Measurements from ENCODE around the gene TLE1.
A peak's percentile ranks its signal among the peaks of the same experiment; 100 is the strongest.
"Not testable (repeated sequence)": the region's sequence is repeated elsewhere in the genome, so short reads cannot be mapped to it uniquely, and the experiment has no call there.

The TLE1 gene

DNA sequence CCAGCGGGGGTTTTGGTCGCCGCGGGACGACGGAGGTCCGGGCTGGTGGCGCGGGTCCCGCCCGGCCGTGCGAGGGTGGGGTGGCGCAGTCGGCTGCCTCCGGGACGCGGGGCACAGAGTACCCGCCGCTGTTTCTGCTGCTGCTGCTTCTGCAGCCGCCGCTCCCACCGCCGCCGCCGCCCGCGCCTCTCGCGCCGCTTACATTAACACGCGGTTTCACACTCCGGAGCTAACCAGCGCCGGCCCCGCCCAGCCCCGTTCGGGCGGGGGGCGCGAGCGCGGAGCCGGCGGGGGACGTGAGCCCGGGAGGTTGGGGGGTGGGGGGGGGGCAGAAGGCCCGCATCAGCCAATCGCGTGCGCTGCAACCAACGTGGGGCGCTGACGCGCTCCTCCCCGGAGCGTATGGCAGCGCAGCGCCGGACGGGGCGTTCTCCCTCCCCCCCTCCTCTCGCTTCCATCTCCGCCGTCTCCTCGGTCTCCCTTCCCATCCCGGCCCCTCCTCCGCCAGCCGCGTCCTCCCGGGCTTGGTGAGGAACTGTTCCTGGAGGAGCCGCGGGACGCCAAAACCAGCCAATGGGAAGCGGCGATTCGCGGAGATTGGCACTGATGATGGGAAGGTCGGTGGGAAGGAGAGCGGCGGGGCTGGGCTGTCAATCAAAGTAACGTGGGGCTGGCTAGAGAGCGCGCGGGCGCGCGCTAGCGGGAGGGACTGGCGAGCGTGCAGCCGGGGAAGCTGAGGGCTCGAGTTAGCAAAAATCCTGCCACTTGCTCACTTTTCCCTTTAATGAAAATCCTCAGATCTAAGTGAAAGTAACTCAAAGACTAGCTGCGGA lies at the start of gene TLE1:
Gene TLE1 (minus strand): TSS at position 205 of the 833 bp plus-strand sequence. CDS start 1,307 bp downstream, outside the sequence.
- peak; percentile 84 for DNase-seq

DNA sequence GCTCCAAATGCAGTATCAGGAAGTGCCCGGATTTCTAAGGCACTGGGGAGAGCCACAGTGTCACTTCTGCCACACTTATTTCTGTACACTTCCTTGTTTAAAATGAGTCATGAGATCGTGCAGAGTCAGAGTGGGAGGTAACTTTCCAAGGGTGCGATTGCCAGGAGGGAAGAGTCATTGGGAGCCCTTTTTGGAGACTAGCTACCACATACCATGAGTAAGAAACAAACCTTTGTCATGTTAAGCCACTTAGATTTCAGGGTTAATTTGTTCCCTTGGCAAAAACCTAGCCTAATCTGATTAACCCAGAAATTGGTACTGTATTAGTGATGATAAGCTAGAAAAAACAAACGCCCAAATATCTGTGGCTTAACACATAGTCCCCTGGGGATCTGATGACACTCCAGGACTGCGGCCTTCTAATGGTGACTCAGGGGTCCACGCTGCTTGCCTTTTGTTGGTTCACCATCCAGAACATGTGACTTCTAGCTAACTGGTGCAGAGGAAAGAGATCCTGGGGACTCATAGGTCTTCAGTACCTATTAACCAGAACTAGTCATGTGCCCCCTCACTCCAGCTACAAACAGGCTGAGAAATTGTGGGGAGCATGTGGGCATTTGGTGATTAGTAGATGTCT lies 48.6 kb upstream of the TLE1 start:
- no peak for DNase-seq

DNA sequence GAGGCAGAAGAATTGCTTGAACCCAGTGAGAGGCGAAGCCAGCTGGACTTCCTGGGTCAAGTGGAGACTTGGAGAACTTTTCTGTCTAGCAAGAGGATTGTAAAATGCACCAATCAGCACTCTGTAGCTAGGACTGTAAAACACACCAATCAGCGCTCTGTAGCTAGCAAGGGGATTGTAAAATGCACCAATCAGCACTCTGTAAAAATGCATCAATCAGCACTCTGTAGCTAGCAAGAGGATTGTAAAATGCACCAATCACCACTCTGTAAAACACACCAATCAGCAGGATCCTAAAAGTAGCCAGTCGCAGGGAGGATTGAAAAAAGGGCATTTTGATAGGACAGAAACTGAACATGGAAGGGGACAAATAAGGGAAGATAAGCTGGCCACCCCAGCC lies 41.2 kb upstream of the TLE1 start:
- DNase-seq: not testable (repeated sequence)

DNA sequence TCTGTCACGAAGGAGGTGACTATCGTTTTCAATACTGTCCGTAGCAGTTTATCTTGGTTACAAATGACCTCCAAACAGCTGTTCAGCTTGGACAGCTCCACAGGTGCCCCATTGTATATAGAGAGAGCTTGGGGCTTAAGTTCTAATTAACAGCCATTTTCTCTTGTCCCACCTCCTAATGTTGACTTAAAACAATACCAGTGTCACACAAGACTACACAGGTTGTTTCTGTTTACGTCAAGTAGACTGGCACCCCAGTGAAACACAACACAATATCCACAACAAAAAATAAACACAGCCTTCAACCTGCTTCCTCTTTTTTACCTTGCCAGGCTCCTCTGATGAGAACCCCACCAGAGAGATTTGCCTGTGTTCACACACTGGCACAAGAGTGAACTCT lies 39.8 kb upstream of the TLE1 start:
- DNase-seq: no peak

DNA sequence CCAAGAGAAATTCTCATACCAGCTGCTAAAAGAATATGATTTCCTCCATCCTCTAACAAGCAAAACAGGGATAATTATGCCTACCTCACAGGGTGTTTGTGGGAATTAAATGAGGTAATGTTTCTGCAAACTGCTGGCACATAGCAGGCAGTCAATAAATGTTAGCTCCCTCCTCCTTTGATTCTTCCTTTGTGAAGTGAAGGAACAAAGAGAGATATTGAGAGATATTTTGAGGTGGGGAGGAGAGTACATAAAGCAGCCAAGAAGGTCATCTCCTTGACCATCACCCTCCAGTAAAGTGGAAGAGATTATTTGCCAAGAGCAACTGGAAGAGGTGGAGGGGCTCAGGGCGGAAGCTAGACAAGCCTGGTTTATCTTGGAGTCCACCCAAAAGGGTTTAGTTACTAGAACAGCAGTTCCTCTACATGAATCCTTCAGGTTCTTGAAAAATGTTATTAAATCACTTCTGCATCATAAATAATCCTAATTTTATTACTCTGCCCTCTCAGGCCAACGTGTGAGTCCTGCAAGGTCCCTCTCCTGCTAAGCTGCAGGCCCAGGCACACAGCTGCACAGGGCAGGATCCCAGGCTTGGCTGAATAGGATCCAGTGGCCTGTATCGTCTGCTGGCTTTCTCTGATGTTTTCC lies 35.0 kb upstream of the TLE1 start:
- no peak for DNase-seq

DNA sequence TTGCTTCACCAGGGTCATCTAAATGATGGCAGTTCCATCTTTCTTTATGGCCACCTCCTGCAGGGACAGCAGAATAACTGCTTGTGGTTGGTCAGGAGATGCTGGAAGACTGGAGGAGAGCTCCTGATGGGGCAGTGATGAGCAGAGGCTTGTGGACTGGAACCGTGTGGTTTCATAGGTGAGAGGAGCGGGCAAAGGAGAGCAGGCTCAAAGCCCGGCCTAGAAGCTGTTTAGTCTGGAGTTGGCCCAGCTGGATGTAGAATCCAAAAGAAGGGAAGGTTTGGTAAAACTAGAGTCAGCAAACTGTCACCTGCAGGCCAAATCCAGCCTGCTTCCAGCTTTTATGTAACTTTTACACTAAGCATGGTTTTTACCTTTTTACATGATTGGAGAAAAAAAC lies 32.9 kb upstream of the TLE1 start:
- no peak for DNase-seq

DNA sequence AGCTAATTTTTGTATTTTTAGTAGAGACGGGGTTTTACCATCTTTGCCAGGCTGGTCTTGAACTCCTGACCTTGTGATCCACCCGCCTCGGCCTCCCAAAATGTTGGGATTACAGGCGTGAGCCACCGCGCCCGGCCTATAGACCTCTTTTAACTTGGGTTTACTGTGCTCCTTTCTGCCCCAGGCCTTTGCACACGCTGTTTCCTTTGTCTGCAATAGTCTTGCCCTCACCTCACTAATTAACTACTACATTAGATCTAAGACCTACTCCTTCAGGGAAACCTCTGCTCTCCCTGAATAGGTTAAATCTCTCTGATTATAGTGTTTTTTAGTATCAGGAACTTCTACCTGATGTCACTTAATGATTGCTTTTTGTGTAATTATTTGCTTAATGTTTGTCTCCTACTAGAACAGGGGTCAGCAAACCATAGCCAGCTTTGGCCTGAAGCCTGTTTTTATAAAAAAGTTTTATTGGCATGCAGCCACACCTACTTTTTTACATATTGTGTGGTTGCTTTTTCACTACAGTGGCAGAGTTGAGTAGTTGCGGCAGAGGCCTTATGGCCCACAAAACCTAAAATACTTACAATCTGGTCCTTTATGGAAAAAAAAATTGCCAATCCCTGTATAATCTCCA lies 31.2 kb upstream of the TLE1 start:
- no peak for DNase-seq

DNA sequence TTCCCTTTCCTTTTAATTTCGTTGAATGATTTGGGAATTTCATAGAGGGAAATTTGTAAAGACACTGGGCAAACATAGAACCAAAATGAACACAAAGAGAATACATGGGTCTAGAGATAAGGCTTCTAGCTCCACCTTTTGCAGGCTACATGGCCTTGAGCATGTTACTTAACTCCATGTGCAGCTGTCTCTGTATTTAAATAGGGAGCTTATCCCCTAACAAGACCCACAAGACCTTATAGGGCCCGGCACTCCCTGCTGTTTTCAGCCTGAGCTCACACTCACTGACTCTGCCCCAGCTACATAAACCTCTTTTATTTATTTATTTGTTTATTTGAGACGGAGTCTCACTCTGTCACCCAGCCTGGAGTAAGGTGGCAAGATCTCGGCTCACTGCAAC lies 30.6 kb upstream of the TLE1 start:
- DNase-seq: no peak

DNA sequence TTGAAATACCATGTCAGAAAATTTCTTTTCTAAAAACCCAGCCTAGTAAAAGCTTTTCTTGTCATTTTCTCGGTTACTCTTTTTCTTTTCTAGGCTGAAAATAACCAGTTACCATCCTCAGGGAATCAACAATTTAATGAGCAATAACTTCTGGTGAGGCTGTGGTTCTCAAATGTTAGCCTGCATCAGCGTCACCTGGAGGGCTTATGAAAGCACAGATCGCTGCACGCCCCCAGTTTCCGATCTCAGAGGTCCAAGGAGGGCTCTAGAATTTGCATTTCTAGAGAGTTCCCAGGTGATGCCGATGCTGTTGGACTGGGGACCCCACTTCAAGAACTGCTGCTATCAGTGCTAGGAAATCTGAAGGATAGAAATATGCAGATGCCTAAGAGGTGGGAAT lies 28.9 kb upstream of the TLE1 start:
- DNase-seq: no peak

DNA sequence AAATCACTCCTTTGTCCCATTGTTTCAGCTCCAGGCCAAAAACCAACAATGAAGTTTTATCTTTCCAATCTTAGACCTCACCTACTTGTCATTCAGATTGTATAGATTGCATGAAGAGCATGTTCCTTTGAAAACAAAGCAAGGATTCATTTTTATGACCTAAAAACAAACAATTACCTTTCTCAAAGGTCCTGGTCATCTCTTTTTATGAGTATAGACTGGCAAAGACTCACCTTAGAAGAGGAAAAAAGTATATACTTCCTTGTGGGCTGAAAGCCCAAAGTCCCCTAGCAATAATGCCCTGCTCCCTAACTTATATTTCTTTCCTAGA lies 28.4 kb upstream of the TLE1 start:
- no peak for DNase-seq

DNA sequence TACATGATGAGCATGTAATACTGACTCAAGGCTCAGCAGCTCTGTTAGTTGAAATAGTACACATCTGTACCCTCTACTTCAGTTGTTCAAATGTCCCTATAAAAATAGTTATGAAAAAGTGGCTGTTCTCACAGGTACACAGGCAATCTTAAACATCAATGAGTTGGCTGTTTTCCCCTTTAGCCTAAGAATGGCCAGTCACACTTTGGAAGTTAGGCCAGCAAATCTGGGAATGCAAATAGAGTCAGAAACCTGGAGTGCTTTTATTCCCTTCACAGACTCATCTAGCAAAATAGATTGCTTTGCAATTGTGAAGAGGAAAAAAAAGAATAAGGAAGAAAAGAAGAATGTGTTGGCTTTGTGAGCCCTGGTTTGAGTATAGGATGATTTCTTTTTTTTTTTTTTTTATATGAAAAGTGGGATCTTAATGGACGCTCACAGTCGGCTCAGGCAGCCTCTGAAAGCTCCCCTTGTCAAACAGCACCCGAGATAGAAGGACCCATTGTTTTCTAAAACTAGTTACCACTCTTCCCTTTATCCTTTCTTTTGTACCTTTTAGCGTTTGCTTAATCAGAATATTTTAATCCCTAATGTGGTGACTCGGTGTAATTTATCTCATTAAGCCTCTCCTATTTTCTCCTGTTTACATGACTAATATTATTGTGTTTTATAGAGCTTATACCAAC lies 27.9 kb upstream of the TLE1 start:
- DNase-seq: no peak

DNA sequence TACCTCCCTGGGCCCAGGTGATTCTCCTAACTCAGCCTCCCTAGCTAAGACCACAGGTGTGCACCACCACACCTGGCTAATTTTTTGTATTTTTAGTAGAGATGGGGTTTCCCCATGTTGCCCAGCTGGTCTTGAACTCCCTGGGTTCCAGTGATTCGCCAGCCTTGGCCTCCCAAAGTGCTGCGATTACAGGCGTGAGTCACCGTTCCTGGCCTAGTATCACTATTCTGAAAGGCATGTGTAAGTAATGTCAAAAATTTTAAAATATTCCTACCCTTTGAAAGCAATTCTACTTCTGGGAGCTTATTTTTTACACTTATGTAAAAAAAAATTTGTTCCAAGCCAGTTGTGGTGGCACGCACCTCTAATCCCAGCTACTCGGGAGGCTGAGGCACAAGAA lies 27.1 kb upstream of the TLE1 start:
- DNase-seq: no peak

DNA sequence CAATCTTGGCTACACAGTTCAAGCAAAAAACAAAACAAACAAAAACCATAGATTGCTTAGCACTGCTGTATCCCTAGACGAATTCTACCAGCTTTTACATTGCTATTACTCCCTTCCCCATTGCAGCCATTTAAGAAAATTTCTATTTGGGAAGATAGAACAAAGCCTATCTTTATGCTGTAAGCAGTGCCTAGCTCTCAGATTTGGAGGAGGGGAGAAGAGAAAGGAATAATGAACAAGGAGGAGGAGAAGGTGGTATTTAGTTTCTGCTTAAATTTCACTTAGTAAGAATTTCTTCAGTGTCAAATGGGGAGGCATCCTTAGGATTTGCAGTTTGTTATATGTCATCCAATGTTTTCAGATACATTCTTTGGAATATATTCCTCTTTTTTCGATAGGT lies 16.2 kb upstream of the TLE1 start:
- DNase-seq: no peak

DNA sequence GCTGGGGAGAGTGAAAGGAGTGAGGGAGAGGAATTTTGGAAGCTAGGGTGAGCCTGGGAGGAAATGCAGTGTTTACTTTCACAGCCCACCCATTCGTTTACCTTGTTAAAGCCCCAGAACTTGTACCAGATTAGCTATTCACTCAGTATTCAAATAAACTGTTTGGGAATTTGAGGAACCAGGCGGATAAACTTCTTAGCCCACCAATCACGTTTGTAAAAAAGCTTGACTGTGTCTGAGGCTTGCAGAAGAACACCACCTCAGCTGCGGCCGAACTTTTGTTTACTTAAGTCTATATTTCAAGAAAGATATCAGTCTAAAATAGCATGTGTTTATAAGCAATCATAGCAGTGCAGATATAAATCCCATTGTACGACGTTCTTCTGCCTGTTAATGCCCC lies 5.2 kb upstream of the TLE1 start:
- no peak for DNase-seq

DNA sequence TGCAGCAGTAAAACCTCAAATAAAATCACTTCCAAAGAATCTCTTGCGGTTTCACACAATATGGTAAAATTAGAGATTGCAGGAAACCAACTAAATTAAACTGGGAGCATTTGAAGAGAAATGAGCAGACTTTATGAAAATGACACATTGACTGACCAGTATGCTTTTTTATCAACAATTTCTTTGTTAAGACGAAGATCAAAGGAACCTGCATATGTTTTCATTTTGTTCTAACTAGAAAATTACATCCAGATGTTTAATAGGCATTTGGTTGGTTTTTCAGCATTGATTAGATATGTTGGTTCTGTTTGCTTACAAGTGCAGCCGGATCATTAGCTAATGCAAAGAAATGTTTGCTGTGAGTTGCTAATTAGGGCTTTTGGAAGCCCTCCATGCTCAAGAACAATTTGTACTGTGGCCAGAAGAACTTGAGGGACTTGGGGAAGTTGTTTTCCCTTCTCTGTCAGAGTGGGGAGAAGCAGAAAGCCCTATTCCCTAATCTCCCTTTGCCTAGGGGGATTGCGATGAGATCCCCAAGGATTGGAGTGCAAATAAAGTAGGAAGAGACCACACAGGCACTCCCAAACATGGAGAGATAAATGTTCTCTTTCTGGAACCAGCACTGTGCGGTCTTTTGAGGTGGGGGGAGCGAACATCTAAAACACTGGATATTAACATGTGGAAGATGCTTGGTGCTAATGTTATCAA lies 4.5 kb upstream of the TLE1 start:
- DNase-seq: no peak

DNA sequence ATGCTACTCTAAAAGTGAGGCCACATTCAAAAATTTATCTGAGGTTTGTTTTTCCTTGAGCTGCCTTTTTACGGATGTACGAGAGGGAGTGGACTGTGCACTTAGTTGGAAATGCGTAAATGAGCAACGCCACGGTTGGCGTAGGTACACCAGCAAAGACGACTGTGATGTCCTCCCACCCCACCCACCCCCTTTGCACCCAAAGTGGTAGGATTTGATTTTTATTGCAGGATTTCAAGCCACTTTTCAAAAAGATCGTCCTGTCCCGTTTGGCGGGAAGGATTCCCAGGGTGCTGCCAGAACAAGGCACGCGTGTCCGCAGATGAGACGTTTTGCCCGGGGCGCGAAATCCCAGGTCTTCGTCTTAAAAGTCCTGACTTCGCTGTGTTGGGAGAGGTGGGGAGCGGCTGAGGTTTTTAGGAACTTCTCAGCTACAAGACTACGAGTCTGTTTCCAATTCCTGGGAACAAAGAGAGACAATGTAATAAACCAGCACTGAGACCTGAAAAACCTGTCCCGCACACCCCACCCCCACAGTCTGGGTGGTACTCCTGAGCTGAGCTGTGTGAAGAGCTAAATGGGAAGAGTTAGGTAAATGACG lies 1.0 kb upstream of the TLE1 start:
- DNase-seq: peak; percentile 3

DNA sequence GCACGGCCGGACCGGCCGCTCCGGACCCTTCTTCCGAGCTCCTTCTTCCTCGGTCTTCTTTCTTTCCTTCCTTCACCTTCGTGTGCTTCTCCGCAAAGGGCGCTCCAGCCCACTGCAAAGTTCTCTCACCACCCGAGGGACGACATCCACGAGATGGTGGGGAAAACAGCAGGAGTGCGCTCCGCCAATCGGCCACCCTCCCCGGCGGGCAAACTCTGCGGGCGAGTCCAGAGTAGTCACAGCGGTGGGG lies 329 bp downstream of the TLE1 start:
- DNase-seq: not testable (repeated sequence)

DNA sequence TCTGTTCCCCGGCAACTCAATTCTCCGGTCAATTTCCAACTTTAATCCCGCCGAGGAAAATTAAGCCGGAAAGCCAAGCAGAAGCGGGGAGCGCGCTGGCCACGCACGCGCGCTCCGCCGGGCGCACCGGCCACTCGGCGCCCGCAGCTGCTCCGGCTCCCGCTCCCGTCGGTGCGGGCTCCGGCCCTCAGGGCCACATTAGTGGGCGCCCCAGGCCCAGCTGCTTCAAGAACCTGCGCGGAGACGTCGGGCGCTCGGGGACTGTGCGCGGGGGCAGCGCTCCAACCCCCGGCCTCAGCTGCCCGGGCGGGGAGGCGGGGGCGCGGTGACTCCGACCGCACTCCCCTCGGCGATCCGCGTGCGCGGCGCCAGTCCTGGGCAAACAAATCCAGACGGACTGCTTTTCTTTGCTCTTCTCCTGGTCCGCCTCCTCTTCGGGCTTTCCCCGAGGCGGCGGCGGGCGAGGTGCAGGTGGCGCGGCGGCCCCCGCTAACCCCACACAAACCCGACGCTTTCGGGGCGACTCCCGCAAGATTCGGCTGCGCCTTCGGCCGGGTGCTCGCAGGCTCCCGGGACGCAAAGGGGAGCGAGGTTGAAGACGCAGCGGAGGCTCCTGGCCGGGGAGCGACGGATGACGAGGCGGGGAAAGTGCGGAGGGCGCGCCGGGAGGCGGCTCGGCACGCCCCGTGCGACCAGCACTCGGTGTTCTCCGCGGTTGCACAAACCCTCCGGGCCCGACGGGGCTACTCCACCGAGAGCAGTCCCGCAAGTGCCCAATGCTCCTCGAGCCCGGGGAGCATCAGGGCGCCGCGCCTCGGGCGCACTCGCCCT lies 870 bp downstream of the TLE1 start:
- peak; percentile 46 for DNase-seq

DNA sequence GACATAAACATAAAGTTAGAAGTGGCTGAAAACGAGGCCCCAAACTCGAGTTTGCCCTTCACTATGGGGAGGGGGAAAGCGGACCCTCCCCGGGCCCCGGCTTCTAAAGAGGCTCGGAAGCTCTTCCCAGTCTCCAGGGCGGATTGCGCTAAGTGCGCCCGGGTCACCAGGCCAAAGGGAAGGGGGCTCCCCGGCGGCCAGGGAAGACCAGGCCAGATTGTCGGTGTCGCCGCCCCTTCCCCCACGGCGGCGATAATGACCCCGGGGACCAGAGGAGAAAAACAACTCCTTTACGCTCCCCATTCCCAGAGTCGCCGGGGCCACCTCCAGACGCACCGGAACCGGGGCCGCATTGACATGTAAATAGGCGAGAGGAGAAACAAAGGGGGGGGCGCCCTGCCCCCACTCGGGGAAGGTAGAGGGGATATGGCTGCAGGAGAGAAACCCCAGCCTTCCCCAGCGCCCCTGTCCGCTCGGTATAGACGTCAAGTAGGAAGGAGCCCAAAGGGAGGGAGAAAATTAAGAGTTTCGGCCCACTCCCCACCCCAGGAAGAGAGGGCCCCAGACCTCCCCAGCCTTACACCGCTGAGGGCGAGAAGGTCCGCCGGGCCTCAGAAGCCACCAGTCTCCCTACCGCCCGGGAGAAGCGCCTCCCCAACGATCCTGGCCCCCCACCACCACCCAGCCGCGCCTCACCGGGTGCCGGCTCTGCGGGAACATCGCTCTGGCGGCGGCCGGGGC lies 1.7 kb downstream of the TLE1 start:
- peak; percentile 5 for DNase-seq

Measured in stimulated activated CD4-positive, alpha-beta T cell treated with anti-CD3 and anti-CD28 coated beads, Interleukin-15, amount 100 ng/mL, for 24 hours (primary cell).